Prostate gland (tissue), 2 donors: ENCODE measurements around the gene SEC14L1.

Experiments
- POLR2A ChIP-seq: fragments of 450-650 bp; IDR thresholded peaks from one replicate; pipeline ENCODE4 v1.6.1; 2016; ENCODE audit warnings: antibody characterized with exemption, mild to moderate bottlenecking
- POLR2AphosphoS5 ChIP-seq: sonication (generic); formaldehyde crosslinking; IDR thresholded peaks from one replicate; pipeline ENCODE4 v1.6.1; 2017; ENCODE audit warnings: antibody characterized with exemption
- TF ChIP-seq, protein P1 (sequence below), 4 experiments: fragments of 200-600 bp in 2 of 4; fragments of 450-650 bp in 2 of 4; sonication (generic) in 2 of 4; IDR thresholded peaks; 1 replicate in 3 of 4; 2 replicates in 1 of 4; pipeline ENCODE4 v1.5.1; 2016 to 2019; ENCODE audit warnings: antibody characterized with exemption in 4 of 4, mild to moderate bottlenecking in 2 of 4, moderate library complexity in 2 of 4

DNA sequence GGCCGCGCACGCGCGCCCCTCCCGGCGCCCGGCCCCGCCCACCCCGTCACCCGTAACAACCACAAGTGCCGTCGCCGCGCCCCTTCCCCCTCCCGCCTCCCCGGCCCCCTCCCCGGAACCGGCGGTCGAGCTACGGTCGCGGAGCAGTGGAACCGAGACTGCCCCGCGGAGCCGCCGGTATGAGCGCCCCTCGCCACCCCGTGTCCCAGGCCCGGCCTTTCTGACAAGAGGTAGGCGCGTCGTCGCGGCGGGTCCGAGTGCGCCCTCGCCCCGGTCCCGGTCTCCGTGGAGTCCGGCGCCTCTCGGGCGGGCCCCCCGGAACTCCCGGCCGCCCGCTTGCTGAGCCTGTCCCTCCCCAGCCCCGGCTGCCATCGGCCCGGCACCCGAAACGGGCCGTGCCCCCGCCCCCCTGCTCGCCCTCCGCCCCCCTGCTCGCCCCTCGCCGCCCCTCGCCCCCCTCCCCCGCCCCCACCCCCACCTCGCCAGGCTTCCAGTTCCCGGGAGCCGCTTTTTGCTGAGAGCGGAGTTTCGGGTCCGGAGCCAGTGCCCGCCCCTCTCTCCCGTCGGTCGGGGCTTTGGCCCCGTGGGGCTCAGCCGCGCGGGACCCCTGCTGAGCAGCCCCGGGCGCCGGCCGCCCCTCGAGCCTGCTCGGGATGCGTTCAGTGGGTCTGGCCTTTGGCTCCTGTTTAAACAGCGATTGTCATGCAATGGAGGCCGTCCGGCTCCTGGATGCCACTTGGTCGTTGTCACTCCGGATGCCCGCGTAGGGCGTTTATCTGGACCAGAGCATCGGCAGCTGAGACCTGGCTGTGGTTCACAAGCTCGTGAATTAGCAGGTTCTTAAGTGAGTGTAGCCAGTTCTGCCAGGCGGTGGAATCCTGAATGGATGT, at the start of gene SEC14L1:
- TF ChIP-seq, protein P1, sequence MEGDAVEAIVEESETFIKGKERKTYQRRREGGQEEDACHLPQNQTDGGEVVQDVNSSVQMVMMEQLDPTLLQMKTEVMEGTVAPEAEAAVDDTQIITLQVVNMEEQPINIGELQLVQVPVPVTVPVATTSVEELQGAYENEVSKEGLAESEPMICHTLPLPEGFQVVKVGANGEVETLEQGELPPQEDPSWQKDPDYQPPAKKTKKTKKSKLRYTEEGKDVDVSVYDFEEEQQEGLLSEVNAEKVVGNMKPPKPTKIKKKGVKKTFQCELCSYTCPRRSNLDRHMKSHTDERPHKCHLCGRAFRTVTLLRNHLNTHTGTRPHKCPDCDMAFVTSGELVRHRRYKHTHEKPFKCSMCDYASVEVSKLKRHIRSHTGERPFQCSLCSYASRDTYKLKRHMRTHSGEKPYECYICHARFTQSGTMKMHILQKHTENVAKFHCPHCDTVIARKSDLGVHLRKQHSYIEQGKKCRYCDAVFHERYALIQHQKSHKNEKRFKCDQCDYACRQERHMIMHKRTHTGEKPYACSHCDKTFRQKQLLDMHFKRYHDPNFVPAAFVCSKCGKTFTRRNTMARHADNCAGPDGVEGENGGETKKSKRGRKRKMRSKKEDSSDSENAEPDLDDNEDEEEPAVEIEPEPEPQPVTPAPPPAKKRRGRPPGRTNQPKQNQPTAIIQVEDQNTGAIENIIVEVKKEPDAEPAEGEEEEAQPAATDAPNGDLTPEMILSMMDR (IDR thresholded peaks at IDR 0.05), result peak in 1 of 4 experiments; percentile 4
- TF ChIP-seq POLR2AphosphoS5 (peak; percentile 13), POLR2A (peak; percentile 11)
